Measurements from ENCODE around the gene HDGFL2.

GRCh38 chr19:4547303-4548237, 75.5 kb downstream of the HDGFL2 start:
- TF ChIP-seq POLR2A (IDR thresholded peaks at IDR 0.05) = no peak
- TF ChIP-seq POLR2AphosphoS5 (IDR thresholded peaks at IDR 0.05) = peak; percentile 59 to 71 (median 64)

Data from spleen (tissue), 3 donors.